ENCODE data around the gene PPIL6.

The PPIL6 gene

GRCh38 chr6:109454496-109455436, 14.3 kb upstream of the PPIL6 start:
- TF ChIP-seq, protein P1, sequence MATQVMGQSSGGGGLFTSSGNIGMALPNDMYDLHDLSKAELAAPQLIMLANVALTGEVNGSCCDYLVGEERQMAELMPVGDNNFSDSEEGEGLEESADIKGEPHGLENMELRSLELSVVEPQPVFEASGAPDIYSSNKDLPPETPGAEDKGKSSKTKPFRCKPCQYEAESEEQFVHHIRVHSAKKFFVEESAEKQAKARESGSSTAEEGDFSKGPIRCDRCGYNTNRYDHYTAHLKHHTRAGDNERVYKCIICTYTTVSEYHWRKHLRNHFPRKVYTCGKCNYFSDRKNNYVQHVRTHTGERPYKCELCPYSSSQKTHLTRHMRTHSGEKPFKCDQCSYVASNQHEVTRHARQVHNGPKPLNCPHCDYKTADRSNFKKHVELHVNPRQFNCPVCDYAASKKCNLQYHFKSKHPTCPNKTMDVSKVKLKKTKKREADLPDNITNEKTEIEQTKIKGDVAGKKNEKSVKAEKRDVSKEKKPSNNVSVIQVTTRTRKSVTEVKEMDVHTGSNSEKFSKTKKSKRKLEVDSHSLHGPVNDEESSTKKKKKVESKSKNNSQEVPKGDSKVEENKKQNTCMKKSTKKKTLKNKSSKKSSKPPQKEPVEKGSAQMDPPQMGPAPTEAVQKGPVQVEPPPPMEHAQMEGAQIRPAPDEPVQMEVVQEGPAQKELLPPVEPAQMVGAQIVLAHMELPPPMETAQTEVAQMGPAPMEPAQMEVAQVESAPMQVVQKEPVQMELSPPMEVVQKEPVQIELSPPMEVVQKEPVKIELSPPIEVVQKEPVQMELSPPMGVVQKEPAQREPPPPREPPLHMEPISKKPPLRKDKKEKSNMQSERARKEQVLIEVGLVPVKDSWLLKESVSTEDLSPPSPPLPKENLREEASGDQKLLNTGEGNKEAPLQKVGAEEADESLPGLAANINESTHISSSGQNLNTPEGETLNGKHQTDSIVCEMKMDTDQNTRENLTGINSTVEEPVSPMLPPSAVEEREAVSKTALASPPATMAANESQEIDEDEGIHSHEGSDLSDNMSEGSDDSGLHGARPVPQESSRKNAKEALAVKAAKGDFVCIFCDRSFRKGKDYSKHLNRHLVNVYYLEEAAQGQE (IDR thresholded peaks at IDR 0.05; ENCODE audit: low read depth) = no peak
- TF ChIP-seq TAF1 (IDR thresholded peaks at IDR 0.05; ENCODE audit: low read depth) (no peak), EGR1 (IDR thresholded peaks at IDR 0.05) (no peak), USF1 (IDR thresholded peaks at IDR 0.05) (no peak), CEBPB (IDR thresholded peaks at IDR 0.05) (no peak), FOXM1 (IDR thresholded peaks at IDR 0.05; ENCODE audit: borderline replicate concordance, low read depth) (no peak), TCF12 (IDR thresholded peaks at IDR 0.05; ENCODE audit: low read depth) (no peak), NFIC (IDR thresholded peaks at IDR 0.05) (no peak), RAD21 (IDR thresholded peaks at IDR 0.05; ENCODE audit: low read depth) (no peak), EP300 (IDR thresholded peaks at IDR 0.05; ENCODE audit: borderline replicate concordance) (no peak), ZBTB7A (IDR thresholded peaks at IDR 0.05; ENCODE audit: low read depth) (no peak), MAX (IDR thresholded peaks at IDR 0.05) (no peak), CREB1 (IDR thresholded peaks at IDR 0.05; ENCODE audit: low read depth) (no peak), YY1 (IDR thresholded peaks at IDR 0.05; ENCODE audit: low read depth) (no peak), TEAD4 (IDR thresholded peaks at IDR 0.05) (no peak)

GRCh38 chr6:109453594-109454495, 13.4 kb upstream of the PPIL6 start:
- TF ChIP-seq NFIC (IDR thresholded peaks at IDR 0.05) (no peak), RAD21 (IDR thresholded peaks at IDR 0.05; ENCODE audit: low read depth) (no peak), CEBPB (IDR thresholded peaks at IDR 0.05) (no peak), TAF1 (IDR thresholded peaks at IDR 0.05; ENCODE audit: low read depth) (no peak), ZBTB7A (IDR thresholded peaks at IDR 0.05; ENCODE audit: low read depth) (no peak), MAX (IDR thresholded peaks at IDR 0.05) (no peak), CREB1 (IDR thresholded peaks at IDR 0.05; ENCODE audit: low read depth) (no peak), YY1 (IDR thresholded peaks at IDR 0.05; ENCODE audit: low read depth) (no peak), USF1 (IDR thresholded peaks at IDR 0.05) (no peak), EP300 (IDR thresholded peaks at IDR 0.05; ENCODE audit: borderline replicate concordance) (no peak)

DNA sequence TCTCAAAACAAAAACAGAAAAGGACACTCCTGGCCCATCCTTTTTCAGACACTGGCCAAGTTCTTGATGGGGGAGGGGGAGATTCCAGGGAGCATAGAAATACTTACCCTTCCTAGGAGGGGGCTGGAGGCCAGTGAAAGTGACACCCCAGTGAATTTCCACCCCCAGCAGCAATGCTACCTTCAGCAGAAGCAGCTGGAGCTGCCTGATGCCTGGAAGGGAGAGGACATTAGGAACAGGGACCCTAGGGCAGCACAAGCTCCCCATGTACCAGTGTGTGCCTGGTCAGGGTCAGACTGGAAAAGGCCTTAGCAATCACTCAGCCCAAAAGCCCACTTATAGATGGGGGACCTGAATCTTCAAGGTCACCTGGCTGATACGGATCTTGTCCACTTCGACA, 12.7 kb upstream of the PPIL6 start:
- TF ChIP-seq MAX (IDR thresholded peaks at IDR 0.05) = no peak
- no peak for TF ChIP-seq USF1 (IDR thresholded peaks at IDR 0.05)
- TF ChIP-seq CREB1 (IDR thresholded peaks at IDR 0.05; ENCODE audit: low read depth) = no peak
- TF ChIP-seq, protein P1 (IDR thresholded peaks at IDR 0.05; ENCODE audit: low read depth) = no peak
- TF ChIP-seq FOXM1 (IDR thresholded peaks at IDR 0.05; ENCODE audit: borderline replicate concordance, low read depth) = no peak
- TF ChIP-seq CEBPB (IDR thresholded peaks at IDR 0.05) = no peak
- TF ChIP-seq EP300 (IDR thresholded peaks at IDR 0.05; ENCODE audit: borderline replicate concordance) = no peak
- no peak for TF ChIP-seq RAD21 (IDR thresholded peaks at IDR 0.05; ENCODE audit: low read depth)

GRCh38 chr6:109452181-109452580, 11.8 kb upstream of the PPIL6 start:
- no peak for TF ChIP-seq FOXM1 (IDR thresholded peaks at IDR 0.05; ENCODE audit: borderline replicate concordance, low read depth)
- no peak for TF ChIP-seq EP300 (IDR thresholded peaks at IDR 0.05; ENCODE audit: borderline replicate concordance)
- no peak for TF ChIP-seq CEBPB (IDR thresholded peaks at IDR 0.05)
- TF ChIP-seq CREB1 (IDR thresholded peaks at IDR 0.05; ENCODE audit: low read depth) = no peak
- no peak for TF ChIP-seq TCF12 (IDR thresholded peaks at IDR 0.05; ENCODE audit: low read depth)
- no peak for TF ChIP-seq ZBTB7A (IDR thresholded peaks at IDR 0.05; ENCODE audit: low read depth)

Measured in Ishikawa (cell line).